Fibroblast of lung (primary cell): ENCODE results near the gene HTRA3. TPM values are rescaled to one million over a fixed set of nuclear protein-coding genes. Genes with fewer than 3 reads are reported as not detected.

Experiments used
- DNase-seq, 2 donors: peaks; one replicate each; pipeline versions ENCODE4 v3.0.0 to v3.0.0-alpha.2; 2010; ENCODE audit warnings: low read depth in 2 of 2
- H2AFZ ChIP-seq: 2 replicates; pipeline ENCODE4 v1.5.1; 2012; ENCODE audit warnings: low read length, control low read depth, inconsistent platforms
- H3K27ac ChIP-seq: 2 replicates; pipeline ENCODE4 v1.5.1; 2011; ENCODE audit warnings: low read length, control low read depth; ENCODE audit not compliant: insufficient read depth
- H3K27me3 ChIP-seq: 2 replicates; pipeline ENCODE4 v1.5.1; 2011; ENCODE audit warnings: mild to moderate bottlenecking, low read length; ENCODE audit not compliant: control insufficient read depth, insufficient read depth
- H3K36me3 ChIP-seq: 2 replicates; pipeline ENCODE4 v1.5.1; 2011; ENCODE audit warnings: low read length; ENCODE audit not compliant: control insufficient read depth, insufficient read depth
- H3K4me1 ChIP-seq: 2 replicates; pipeline ENCODE4 v1.5.1; 2011; ENCODE audit warnings: low read length; ENCODE audit not compliant: control insufficient read depth, insufficient read depth; ENCODE audit errors: extremely low read depth
- H3K4me2 ChIP-seq: 2 replicates; pipeline ENCODE4 v1.5.1; 2011; ENCODE audit warnings: low read length, control low read depth; ENCODE audit not compliant: insufficient read depth; ENCODE audit errors: extremely low read depth
- H3K4me3 ChIP-seq, 4 experiments: fragments of 200-600 bp in 1 of 4; sonication (generic) in 1 of 4; replicated peaks in 1 of 4; 2 replicates each; pipeline ENCODE4 v1.5.1; 2011 to 2016; ENCODE audit warnings: low read length in 4 of 4, low read depth in 3 of 4, mild to moderate bottlenecking in 3 of 4, control low read depth in 2 of 4, inconsistent platforms in 1 of 4, mixed read lengths in 1 of 4; ENCODE audit not compliant: insufficient read depth in 1 of 4; ENCODE audit errors: control extremely low read depth in 1 of 4
- H3K79me2 ChIP-seq: 2 replicates; pipeline ENCODE4 v1.5.1; 2012; ENCODE audit warnings: mild to moderate bottlenecking, low read length, inconsistent platforms; ENCODE audit not compliant: control insufficient read depth, insufficient read depth
- H3K9ac ChIP-seq: 2 replicates; pipeline ENCODE4 v1.5.1; 2011; ENCODE audit warnings: mild to moderate bottlenecking, low read length, control low read depth; ENCODE audit not compliant: insufficient read depth
- H3K9me3 ChIP-seq: 2 replicates; pipeline ENCODE4 v1.5.1; 2012; ENCODE audit warnings: low read depth, low read length; ENCODE audit not compliant: control insufficient read depth, insufficient read depth
- H4K20me1 ChIP-seq: 2 replicates; pipeline ENCODE4 v1.5.1; 2011; ENCODE audit warnings: low read length; ENCODE audit not compliant: control insufficient read depth, insufficient read depth; ENCODE audit errors: extremely low read depth
- EZH2 ChIP-seq: IDR thresholded peaks from 2 replicates; pipeline ENCODE4 v1.5.1; 2012; ENCODE audit warnings: low read length, control low read depth, mild to moderate bottlenecking; ENCODE audit errors: missing control alignments
- polyA plus RNA-seq, 2 donors: library from polyadenylated mRNA; depleted of rRNA in 1 of 2; stranded (reverse) in 1 of 2; unstranded in 1 of 2; fragments of >200 nt; gene quantifications; 2 replicates each; pipeline ENCODE4 v1.2.1, GENCODE V29; 2011 to 2012; ENCODE audit warnings: missing spikeins in 1 of 2
- total RNA-seq: library from RNA; depleted of rRNA; stranded (reverse); fragments of >200 nt; gene quantifications from 2 replicates; pipeline ENCODE4 v1.2.1, GENCODE V29; 2014
- TF ChIP-seq, protein P1 (sequence below), 2 donors: IDR thresholded peaks in 1 of 2; conservative IDR thresholded peaks in 1 of 2; 1 replicate in 1 of 2; 2 replicates in 1 of 2; pipeline ENCODE4 v1.5.1; 2011 to 2012; ENCODE audit warnings: low read length in 2 of 2, control low read depth in 1 of 2, inconsistent platforms in 1 of 2, low read depth in 1 of 2, mild to moderate bottlenecking in 1 of 2

The HTRA3 gene
- total and polyA plus RNA-seq, 2 donors (not counting 1 experiment from before 2014, with no cell fraction given), result 2.8 to 3.5 TPM

GRCh38 chr4:8250227-8250626 is 19.3 kb upstream of the HTRA3 start:
- H3K27ac ChIP-seq, result no peak overlapping the region
- no peak for DNase-seq

DNA sequence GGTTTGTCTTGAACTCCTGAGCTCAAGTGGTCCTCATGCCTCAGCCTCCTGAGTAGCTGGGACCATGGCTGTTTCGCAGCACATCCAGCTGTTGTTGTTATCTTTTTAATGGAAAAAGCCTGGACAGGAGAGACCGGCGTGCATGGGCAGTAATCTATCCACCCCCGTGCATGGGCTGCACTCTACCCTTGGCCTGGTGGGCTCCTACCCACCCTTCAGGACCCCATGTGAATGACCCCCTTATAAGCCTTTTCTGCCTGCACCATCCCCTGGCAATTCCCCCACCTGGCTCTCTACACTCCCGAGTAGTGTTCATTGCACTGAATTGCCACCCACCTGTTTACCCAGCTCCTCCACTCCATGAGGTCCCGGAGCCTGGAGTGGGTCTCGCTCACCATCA is 18.9 kb upstream of the HTRA3 start:
- no peak for DNase-seq
- no peaks in the 10 kb centered on the region for H3K9me3 ChIP-seq
- TF ChIP-seq, protein P1, sequence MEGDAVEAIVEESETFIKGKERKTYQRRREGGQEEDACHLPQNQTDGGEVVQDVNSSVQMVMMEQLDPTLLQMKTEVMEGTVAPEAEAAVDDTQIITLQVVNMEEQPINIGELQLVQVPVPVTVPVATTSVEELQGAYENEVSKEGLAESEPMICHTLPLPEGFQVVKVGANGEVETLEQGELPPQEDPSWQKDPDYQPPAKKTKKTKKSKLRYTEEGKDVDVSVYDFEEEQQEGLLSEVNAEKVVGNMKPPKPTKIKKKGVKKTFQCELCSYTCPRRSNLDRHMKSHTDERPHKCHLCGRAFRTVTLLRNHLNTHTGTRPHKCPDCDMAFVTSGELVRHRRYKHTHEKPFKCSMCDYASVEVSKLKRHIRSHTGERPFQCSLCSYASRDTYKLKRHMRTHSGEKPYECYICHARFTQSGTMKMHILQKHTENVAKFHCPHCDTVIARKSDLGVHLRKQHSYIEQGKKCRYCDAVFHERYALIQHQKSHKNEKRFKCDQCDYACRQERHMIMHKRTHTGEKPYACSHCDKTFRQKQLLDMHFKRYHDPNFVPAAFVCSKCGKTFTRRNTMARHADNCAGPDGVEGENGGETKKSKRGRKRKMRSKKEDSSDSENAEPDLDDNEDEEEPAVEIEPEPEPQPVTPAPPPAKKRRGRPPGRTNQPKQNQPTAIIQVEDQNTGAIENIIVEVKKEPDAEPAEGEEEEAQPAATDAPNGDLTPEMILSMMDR (conservative IDR thresholded peaks at IDR 0.05 in 1 of 2, IDR thresholded peaks at IDR 0.05 in 1 of 2; ENCODE audit: low read depth in 1 of 2, low read length in 2 of 2), result no peak
- TF ChIP-seq EZH2, result no peak

More at GRCh38 chr4:8250227-8250626, 19.3 kb upstream of the HTRA3 start:
- no peak overlapping the region for H3K9ac ChIP-seq
- TF ChIP-seq, protein P1 (conservative IDR thresholded peaks at IDR 0.05 in 1 of 2, IDR thresholded peaks at IDR 0.05 in 1 of 2; ENCODE audit: low read depth in 1 of 2, low read length in 2 of 2), result no peak
- TF ChIP-seq EZH2, result no peak
- H3K9me3 ChIP-seq, result no peaks in the 10 kb centered on the region
- H3K4me2 ChIP-seq, result no peak overlapping the region
- no peaks in the 10 kb centered on the region for H3K36me3 ChIP-seq
- H3K4me3 ChIP-seq, result no peak overlapping the region
- no peak overlapping the region for H2AFZ ChIP-seq
- no peaks in the 10 kb centered on the region for H4K20me1 ChIP-seq
- peaks cover 2% of the 10 kb centered on the region for H3K4me1 ChIP-seq
- H3K79me2 ChIP-seq, result no peaks in the 10 kb centered on the region
- peaks cover 4% of the 10 kb centered on the region for H3K27me3 ChIP-seq

DNA sequence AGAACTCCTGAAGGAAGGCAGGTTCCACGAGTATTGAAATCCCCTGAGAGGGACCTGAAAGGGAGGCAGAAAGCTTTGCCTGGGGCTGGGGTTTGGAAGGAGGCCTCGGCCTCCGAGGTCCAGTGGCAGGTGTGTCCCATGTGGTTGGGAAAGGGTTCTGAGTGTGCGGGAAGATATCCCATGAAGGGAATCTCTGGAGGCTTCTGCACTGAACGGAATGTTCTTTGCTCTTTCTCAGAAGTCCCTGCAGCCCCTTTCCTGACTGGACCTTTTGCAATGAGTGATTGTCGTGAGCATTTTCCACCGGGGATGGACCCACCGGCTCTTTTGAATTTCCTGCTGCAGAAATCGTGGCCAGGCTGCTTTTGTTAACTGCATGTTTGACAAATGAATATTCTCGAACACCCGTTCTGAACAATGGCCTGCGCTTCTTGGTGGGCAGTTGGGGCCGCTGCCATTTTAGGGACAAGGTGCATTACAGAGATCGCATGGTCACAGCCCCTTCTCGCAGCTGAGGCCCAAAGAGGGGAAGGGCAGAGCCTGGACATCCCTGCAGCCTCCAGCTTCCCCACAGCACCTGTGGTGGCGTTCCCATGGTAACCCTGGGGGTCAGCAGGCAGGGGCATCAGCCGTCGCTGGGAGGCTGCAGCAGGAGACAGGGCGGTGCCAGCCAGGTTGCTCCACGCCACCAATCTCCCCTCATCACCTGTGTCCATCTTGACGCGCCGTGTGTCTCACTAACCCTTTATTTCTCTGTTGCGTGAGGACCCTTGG is 18.3 kb upstream of the HTRA3 start:
- DNase-seq, result no peak
- H3K4me1 ChIP-seq, result peaks cover 2% of the 10 kb centered on the region
- no peak overlapping the region for H3K27ac ChIP-seq
- no peaks in the 10 kb centered on the region for H3K36me3 ChIP-seq
- no peak overlapping the region for H3K4me3 ChIP-seq
- no peak overlapping the region for H2AFZ ChIP-seq
- no peaks in the 10 kb centered on the region for H3K79me2 ChIP-seq
- H3K4me2 ChIP-seq, result no peak overlapping the region
- H3K9ac ChIP-seq, result no peak overlapping the region
- no peaks in the 10 kb centered on the region for H4K20me1 ChIP-seq
- H3K27me3 ChIP-seq, result peaks cover 4% of the 10 kb centered on the region
- no peak for TF ChIP-seq EZH2
- TF ChIP-seq, protein P1 (conservative IDR thresholded peaks at IDR 0.05 in 1 of 2, IDR thresholded peaks at IDR 0.05 in 1 of 2; ENCODE audit: low read depth in 1 of 2, low read length in 2 of 2), result no peak
- H3K9me3 ChIP-seq, result no peaks in the 10 kb centered on the region

More for the DNA sequence above, 18.9 kb upstream of the HTRA3 start:
- H3K27ac ChIP-seq, result no peak overlapping the region
- H3K9ac ChIP-seq, result no peak overlapping the region
- H3K36me3 ChIP-seq, result no peaks in the 10 kb centered on the region
- no peak overlapping the region for H3K4me2 ChIP-seq
- H4K20me1 ChIP-seq, result no peaks in the 10 kb centered on the region
- H3K79me2 ChIP-seq, result no peaks in the 10 kb centered on the region
- peaks cover 2% of the 10 kb centered on the region for H3K4me1 ChIP-seq
- H2AFZ ChIP-seq, result no peak overlapping the region
- H3K4me3 ChIP-seq, result no peak overlapping the region
- H3K27me3 ChIP-seq, result peaks cover 4% of the 10 kb centered on the region
